SK-N-SH (cell line): Measurements from ENCODE around the gene KMT5C. TPM values are rescaled to one million over a fixed set of nuclear protein-coding genes. Genes with fewer than 3 reads are reported as not detected.

Experiments used
- CTCF ChIA-PET: fragments of 300-600, 350-600 bp; formaldehyde crosslinking; extraction: SDS; loops from one replicate; lab custom pipeline; 2021; lab: Yijun Ruan, JAX
- POLR2A ChIA-PET: fragments of 350-600 bp; sonication (Branson Sonifier 250); formaldehyde crosslinking; extraction: SDS; loops from one replicate; lab custom pipeline; 2020; ENCODE audit warnings: antibody characterized with exemption, inconsistent platforms; lab: Yijun Ruan, JAX
- DNase-seq: peaks from one replicate; pipeline ENCODE4 v3.0.0; 2012
- H2AFZ ChIP-seq: fragments of 200-600 bp; sonication (generic); 2 replicates; pipeline ENCODE4 v1.8.1; 2016; ENCODE audit warnings: antibody characterized with exemption, mild to moderate bottlenecking, low read depth
- H3F3A ChIP-seq: fragments of 200-600 bp; sonication (generic); replicated peaks from 2 replicates; pipeline ENCODE3; 2016; ENCODE audit warnings: antibody characterized with exemption, mild to moderate bottlenecking; ENCODE audit not compliant: insufficient read depth
- H3K27ac ChIP-seq, 2 experiments: fragments of 200-500 bp in 1 of 2; fragments of 200-600 bp in 1 of 2; sonication (Bioruptor generic) in 1 of 2; sonication (generic), shearing (Covaris generic) in 1 of 2; 2 replicates each; pipeline versions ENCODE4 v1.5.1 to v1.6.1; 2014 to 2016; ENCODE audit warnings: low read depth in 2 of 2, inconsistent platforms in 1 of 2, low read length in 1 of 2, mild to moderate bottlenecking in 1 of 2, mixed read lengths in 1 of 2
- H3K27me3 ChIP-seq: fragments of 200-600 bp; sonication (generic), shearing (Covaris generic); 2 replicates; pipeline ENCODE4 v1.6.1; 2016; ENCODE audit warnings: mixed run types; ENCODE audit not compliant: insufficient read depth
- H3K36me3 ChIP-seq, 2 experiments: fragments of 200-500 bp in 1 of 2; fragments of 200-600 bp in 1 of 2; sonication (Bioruptor generic) in 1 of 2; sonication (generic) in 1 of 2; replicated peaks in 1 of 2; 2 replicates each; pipeline versions ENCODE3 to v1.5.1; 2014 to 2016; ENCODE audit warnings: low read length in 1 of 2, mild to moderate bottlenecking in 1 of 2; ENCODE audit not compliant: insufficient read depth in 2 of 2, control insufficient read depth in 1 of 2
- H3K4me1 ChIP-seq, 2 experiments: fragments of 200-500 bp in 1 of 2; fragments of 200-600 bp in 1 of 2; sonication (Bioruptor generic) in 1 of 2; sonication (generic), shearing (Covaris generic) in 1 of 2; 2 replicates each; pipeline versions ENCODE4 v1.5.1 to v1.6.1; 2014 to 2016; ENCODE audit warnings: low read depth in 1 of 2, low read length in 1 of 2, mixed run types in 1 of 2; ENCODE audit not compliant: insufficient read depth in 2 of 2, control insufficient read depth in 1 of 2
- H3K4me2 ChIP-seq: fragments of 200-600 bp; sonication (generic), shearing (Covaris generic); 2 replicates; pipeline ENCODE4 v1.6.1; 2017; ENCODE audit warnings: mixed run types
- H3K4me3 ChIP-seq, 2 experiments: fragments of 200-500 bp in 1 of 2; fragments of 200-600 bp in 1 of 2; sonication (Bioruptor generic) in 1 of 2; sonication (generic), shearing (Covaris generic) in 1 of 2; 2 replicates each; pipeline versions ENCODE4 v1.5.1 to v1.8.1; 2014 to 2016; ENCODE audit warnings: low read depth in 2 of 2, inconsistent platforms in 1 of 2, low read length in 1 of 2, mild to moderate bottlenecking in 1 of 2, mixed read lengths in 1 of 2, moderate library complexity in 1 of 2
- H3K79me2 ChIP-seq: fragments of 200-600 bp; sonication (generic); 2 replicates; pipeline ENCODE4 v1.8.1; 2017; ENCODE audit warnings: mild to moderate bottlenecking; ENCODE audit not compliant: insufficient read depth
- H3K9ac ChIP-seq: fragments of 200-600 bp; sonication (generic); 2 replicates; pipeline ENCODE4 v1.6.1; 2017; ENCODE audit warnings: mixed run types
- H3K9me2 ChIP-seq: fragments of 200-600 bp; sonication (generic); 2 replicates; pipeline ENCODE4 v1.6.1; 2017; ENCODE audit warnings: mixed run types
- H3K9me3 ChIP-seq: fragments of 200-600 bp; sonication (generic); 2 replicates; pipeline ENCODE4 v1.6.1; 2017; ENCODE audit warnings: mixed run types, mild to moderate bottlenecking, moderate library complexity
- H4K20me1 ChIP-seq: fragments of 200-600 bp; sonication (generic); 2 replicates; pipeline ENCODE4 v1.6.1; 2017; ENCODE audit warnings: mild to moderate bottlenecking, mixed run types; ENCODE audit not compliant: insufficient read depth
- CHD2 ChIP-seq: fragments of 150-350 bp; IDR thresholded peaks from 2 replicates; pipeline ENCODE4 v1.6.1; 2018; ENCODE audit warnings: low read length; ENCODE audit not compliant: partially characterized antibody
- ELF1 ChIP-seq: IDR thresholded peaks from 2 replicates; pipeline ENCODE4 v1.4.0; 2012
- FOSL2 ChIP-seq: IDR thresholded peaks from 2 replicates; pipeline ENCODE4 v1.4.0; 2012; ENCODE audit warnings: low read depth, mild to moderate bottlenecking, moderate library complexity, borderline replicate concordance
- GABPA ChIP-seq: IDR thresholded peaks from 2 replicates; pipeline ENCODE4 v1.4.0; 2012; ENCODE audit warnings: low read depth, mild to moderate bottlenecking
- NRF1 ChIP-seq: IDR thresholded peaks from 2 replicates; pipeline ENCODE4 v1.6.1; 2012; ENCODE audit warnings: low read depth, mild to moderate bottlenecking, low read length
- WGBS: methylation state at CpG from one replicate; pipeline ENCODE4 v1.1.6; 2017; ENCODE audit warnings: low lambda C conversion rate; 5-methylcytosine and 5-hydroxymethylcytosine counted together
- polyA plus RNA-seq, 3 experiments: library from polyadenylated mRNA; depleted of rRNA; stranded (reverse); fragments of >200 nt; gene quantifications; 2 replicates each; pipeline ENCODE4 v1.2.3, GENCODE V29; 2012
- TF ChIP-seq, protein P1 (sequence below): IDR thresholded peaks from 2 replicates; pipeline ENCODE4 v1.4.0; 2012; ENCODE audit warnings: low read depth, borderline replicate concordance
- TF ChIP-seq, protein P2 (sequence below): IDR thresholded peaks from 2 replicates; pipeline ENCODE4 v1.6.1; 2012; ENCODE audit warnings: mild to moderate bottlenecking, low read depth, low read length, moderate library complexity

KMT5C gene
- polyA plus RNA-seq, 1 of the 3 experiments (the other 2 are of a cell fraction) = 14.0 TPM

DNA sequence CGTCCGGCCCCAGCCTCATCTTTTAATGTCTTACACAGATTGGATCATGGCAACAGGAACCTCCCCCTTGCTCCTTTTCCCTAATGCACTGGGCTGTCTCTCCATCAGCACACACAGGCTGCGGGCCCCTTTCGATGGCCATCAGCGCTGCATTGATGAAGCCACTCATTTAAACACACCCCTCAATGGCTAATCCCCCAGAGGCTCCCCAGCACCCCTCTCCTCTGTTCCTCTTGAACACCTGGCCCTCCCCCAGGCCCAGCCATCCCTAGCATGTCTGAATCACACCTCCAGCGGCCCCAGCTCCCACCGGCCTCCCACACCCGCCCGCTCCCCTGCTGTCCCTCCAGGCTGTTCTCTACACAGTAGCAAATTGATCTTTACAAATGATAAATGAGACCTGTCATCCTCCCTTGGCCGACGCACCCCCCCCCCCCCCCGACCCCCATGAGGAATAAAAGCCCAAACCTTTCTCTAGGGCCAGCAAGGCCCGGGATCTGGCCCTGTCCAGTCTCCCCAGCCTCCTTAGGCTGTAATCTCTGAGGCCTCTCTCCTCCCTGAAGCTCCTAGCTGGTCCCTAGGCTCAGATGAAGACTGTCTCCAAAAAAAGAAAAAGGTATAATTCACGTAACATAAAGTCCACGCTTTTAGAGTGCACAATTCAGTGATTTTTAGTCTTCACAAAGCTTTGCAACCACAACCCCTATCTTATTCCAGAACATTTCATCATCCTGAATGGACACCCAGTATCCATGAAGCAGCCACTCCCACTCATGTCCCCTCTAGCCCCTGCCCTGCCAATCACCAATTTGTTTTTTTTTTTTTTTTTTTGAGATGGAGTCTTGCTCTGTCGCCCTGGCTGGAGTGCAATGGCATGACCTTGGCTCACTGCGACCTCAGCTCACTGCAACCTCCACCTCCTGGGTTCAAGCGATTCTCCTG, 53.4 kb downstream of the KMT5C start:
- Histone ChIP-seq H3K4me2 (no peak overlapping the region), H4K20me1 (peaks cover 44% of the 10 kb centered on the region), H3K79me2 (peaks cover 24% of the 10 kb centered on the region), H3K9ac (no peak overlapping the region), H2AFZ (no peak overlapping the region), H3K9me2 (no peaks in the 10 kb centered on the region), H3K36me3 (peaks cover 24 to 30% of the 10 kb centered on the region in 2 experiments), H3K27me3 (no peaks in the 10 kb centered on the region), H3F3A (peaks cover 42% of the 10 kb centered on the region), H3K27ac (no peak overlapping the region), H3K4me3 (no peak overlapping the region), H3K4me1 (peaks cover 14 to 28% of the 10 kb centered on the region in 2 experiments; a peak in 3 of 4 replicates), H3K9me3 (no peaks in the 10 kb centered on the region)
- ChIA-PET POLR2A (interaction anchor here (0.7 to 4.5 kb wide), 2 partner anchors 9 to 14 kb away, joined by 4 to 33 read pairs; partner anchors contain the start of gene UBE2S), CTCF (interaction anchor here (0.5 to 2.5 kb wide), 3 partner anchors 9 to 252 kb away, joined by 3 to 12 read pairs (median 3); no protein-coding TSS in a partner anchor)
- DNase-seq = peak; percentile 42
- WGBS = 85% methylated on average over 18 of the region's 18 CpGs
- TF ChIP-seq ELF1 (no peak), NRF1 (no peak), FOSL2 (no peak), GABPA (no peak), CHD2 (no peak)
- TF ChIP-seq, protein P1, sequence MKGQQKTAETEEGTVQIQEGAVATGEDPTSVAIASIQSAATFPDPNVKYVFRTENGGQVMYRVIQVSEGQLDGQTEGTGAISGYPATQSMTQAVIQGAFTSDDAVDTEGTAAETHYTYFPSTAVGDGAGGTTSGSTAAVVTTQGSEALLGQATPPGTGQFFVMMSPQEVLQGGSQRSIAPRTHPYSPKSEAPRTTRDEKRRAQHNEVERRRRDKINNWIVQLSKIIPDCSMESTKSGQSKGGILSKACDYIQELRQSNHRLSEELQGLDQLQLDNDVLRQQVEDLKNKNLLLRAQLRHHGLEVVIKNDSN = no peak
- TF ChIP-seq, protein P2, sequence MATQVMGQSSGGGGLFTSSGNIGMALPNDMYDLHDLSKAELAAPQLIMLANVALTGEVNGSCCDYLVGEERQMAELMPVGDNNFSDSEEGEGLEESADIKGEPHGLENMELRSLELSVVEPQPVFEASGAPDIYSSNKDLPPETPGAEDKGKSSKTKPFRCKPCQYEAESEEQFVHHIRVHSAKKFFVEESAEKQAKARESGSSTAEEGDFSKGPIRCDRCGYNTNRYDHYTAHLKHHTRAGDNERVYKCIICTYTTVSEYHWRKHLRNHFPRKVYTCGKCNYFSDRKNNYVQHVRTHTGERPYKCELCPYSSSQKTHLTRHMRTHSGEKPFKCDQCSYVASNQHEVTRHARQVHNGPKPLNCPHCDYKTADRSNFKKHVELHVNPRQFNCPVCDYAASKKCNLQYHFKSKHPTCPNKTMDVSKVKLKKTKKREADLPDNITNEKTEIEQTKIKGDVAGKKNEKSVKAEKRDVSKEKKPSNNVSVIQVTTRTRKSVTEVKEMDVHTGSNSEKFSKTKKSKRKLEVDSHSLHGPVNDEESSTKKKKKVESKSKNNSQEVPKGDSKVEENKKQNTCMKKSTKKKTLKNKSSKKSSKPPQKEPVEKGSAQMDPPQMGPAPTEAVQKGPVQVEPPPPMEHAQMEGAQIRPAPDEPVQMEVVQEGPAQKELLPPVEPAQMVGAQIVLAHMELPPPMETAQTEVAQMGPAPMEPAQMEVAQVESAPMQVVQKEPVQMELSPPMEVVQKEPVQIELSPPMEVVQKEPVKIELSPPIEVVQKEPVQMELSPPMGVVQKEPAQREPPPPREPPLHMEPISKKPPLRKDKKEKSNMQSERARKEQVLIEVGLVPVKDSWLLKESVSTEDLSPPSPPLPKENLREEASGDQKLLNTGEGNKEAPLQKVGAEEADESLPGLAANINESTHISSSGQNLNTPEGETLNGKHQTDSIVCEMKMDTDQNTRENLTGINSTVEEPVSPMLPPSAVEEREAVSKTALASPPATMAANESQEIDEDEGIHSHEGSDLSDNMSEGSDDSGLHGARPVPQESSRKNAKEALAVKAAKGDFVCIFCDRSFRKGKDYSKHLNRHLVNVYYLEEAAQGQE = no peak

Other genes starting within 250 kb of the KMT5C start
- gene PPP1R12C, start 222.2 kb upstream of the KMT5C start, polyA plus RNA-seq (2012; rRNA removed) = 83.9 and 87.3 TPM in 2 replicates
- 27.1 and 39.5 TPM in 2 replicates for gene TNNT1, start 190.7 kb upstream of the KMT5C start, polyA plus RNA-seq (2012; rRNA removed)
- gene TNNI3, start 182.1 kb upstream of the KMT5C start, polyA plus RNA-seq (2012; rRNA removed) = 9.1 and 11.4 TPM in 2 replicates
- 2.4 and 2.5 TPM in 2 replicates for gene DNAAF3, start 173.3 kb upstream of the KMT5C start, polyA plus RNA-seq (2012; rRNA removed)
- gene SYT5, start 159.6 kb upstream of the KMT5C start, polyA plus RNA-seq (2012; rRNA removed) = 0.21 and 0.39 TPM in 2 replicates
- 0.86 and 1.1 TPM in 2 replicates for gene PTPRH, start 130.4 kb upstream of the KMT5C start, polyA plus RNA-seq (2012; rRNA removed)
- 2.0 and 3.0 TPM in 2 replicates for gene TMEM86B, start 111.1 kb upstream of the KMT5C start, polyA plus RNA-seq (2012; rRNA removed)
- 44.9 and 47.8 TPM in 2 replicates for gene PPP6R1, start 80.9 kb upstream of the KMT5C start, polyA plus RNA-seq (2012; rRNA removed)
- gene HSPBP1, start 59.8 kb upstream of the KMT5C start, polyA plus RNA-seq (2012; rRNA removed) = 51.7 and 55.4 TPM in 2 replicates
- gene BRSK1, start 55.9 kb upstream of the KMT5C start, polyA plus RNA-seq (2012; rRNA removed) = 32.2 and 49.7 TPM in 2 replicates
- not detected in 2 replicates for gene TMEM150B, start 14.5 kb upstream of the KMT5C start, polyA plus RNA-seq (2012; rRNA removed)
- 0.58 and 0.74 TPM in 2 replicates for gene COX6B2, start 14.8 kb downstream of the KMT5C start, polyA plus RNA-seq (2012; rRNA removed)
- not detected in 2 replicates for gene GARIN5B, start 23.4 kb downstream of the KMT5C start, polyA plus RNA-seq (2012; rRNA removed)
- gene IL11, start 30.6 kb downstream of the KMT5C start, polyA plus RNA-seq (2012; rRNA removed) = 13.2 and 16.1 TPM in 2 replicates
- gene TMEM190, start 37.0 kb downstream of the KMT5C start, polyA plus RNA-seq (2012; rRNA removed) = 0.77 and 0.91 TPM in 2 replicates
- gene TMEM238, start 44.4 kb downstream of the KMT5C start, polyA plus RNA-seq (2012; rRNA removed) = 0.08 and 0.12 TPM in 2 replicates
- 2,297 and 2,368 TPM in 2 replicates for gene RPL28, start 46.1 kb downstream of the KMT5C start, polyA plus RNA-seq (2012; rRNA removed)
- gene UBE2S, start 67.9 kb downstream of the KMT5C start, polyA plus RNA-seq (2012; rRNA removed) = 84.7 and 133 TPM in 2 replicates
- gene SHISA7, start 103.4 kb downstream of the KMT5C start, polyA plus RNA-seq (2012; rRNA removed) = 0.02 TPM in 1 of 2 replicates, not detected in the other
- 60.9 and 65.4 TPM in 2 replicates for gene ISOC2, start 121.8 kb downstream of the KMT5C start, polyA plus RNA-seq (2012; rRNA removed)
- gene C19orf85, start 124.9 kb downstream of the KMT5C start, polyA plus RNA-seq (2012; rRNA removed) = not detected in 2 replicates
- gene ZNF628, start 136.7 kb downstream of the KMT5C start, polyA plus RNA-seq (2012; rRNA removed) = 0.73 and 1.6 TPM in 2 replicates
- 84.4 and 89.9 TPM in 2 replicates for gene NAT14, start 145.3 kb downstream of the KMT5C start, polyA plus RNA-seq (2012; rRNA removed)
- 2.6 and 4.9 TPM in 2 replicates for gene SSC5D, start 148.6 kb downstream of the KMT5C start, polyA plus RNA-seq (2012; rRNA removed)
- 0.20 and 0.28 TPM in 2 replicates for gene SBK2, start 197.3 kb downstream of the KMT5C start, polyA plus RNA-seq (2012; rRNA removed)
- gene SBK3, start 205.7 kb downstream of the KMT5C start, polyA plus RNA-seq (2012; rRNA removed) = 0.03 and 0.05 TPM in 2 replicates
- gene ZNF579, start 241.0 kb downstream of the KMT5C start, polyA plus RNA-seq (2012; rRNA removed) = 3.5 and 5.9 TPM in 2 replicates